Measurements from ENCODE around the gene SMURF1. TPM values are rescaled to one million over a fixed set of nuclear protein-coding genes. Genes with fewer than 3 reads are reported as not detected.

SMURF1 gene
- total RNA-seq, 1 donor from 2014 or later = 22.1 TPM

DNA sequence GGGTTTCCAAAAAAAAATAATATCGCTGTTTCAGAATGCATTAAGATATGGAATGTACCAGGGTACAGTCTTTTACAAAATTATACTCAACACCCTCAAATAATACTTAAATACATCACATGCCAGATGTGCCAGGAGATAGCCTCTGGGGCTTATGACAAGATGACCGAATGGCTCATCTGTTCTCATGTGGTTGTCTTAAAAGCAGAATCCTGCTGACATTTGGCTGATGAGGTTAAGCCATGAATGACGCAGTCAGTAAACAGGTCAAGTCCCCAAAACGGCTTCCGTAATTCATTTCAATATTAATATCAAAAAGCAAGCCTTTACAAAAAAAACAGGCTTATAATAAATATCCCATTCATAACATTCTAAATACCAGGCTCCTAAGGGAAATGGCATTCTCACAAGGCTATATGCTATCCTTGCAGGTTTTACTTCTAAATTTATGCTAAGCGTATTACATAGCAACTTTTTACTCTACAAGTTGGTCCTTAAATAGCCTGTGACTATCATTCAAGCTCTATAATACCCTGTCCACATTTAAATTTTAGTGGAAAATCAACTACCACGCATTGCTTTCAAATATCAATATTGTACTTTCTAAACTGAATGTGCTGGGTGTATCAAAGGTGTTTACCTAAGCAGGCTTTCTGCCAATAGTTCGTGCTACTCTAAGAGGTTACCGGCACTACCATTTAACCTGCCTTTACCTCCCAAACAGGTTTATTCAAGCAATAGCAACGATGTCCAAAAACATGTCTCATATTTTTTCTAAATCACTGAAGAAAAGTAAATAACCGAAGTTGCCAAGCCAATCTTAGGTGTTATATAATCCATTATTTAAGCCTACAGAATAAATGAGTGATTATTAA, 15.6 kb downstream of the SMURF1 start:
- H3K4me1 Mint-ChIP-seq (ENCODE audit: unreplicated experiment) = peaks cover 31% of the 10 kb centered on the region
- no peak for DNase-seq (ENCODE audit: extremely low spot score, unreplicated experiment)
- H3K9me3 Mint-ChIP-seq = peaks cover 4% of the 10 kb centered on the region
- peaks cover 3% of the 10 kb centered on the region for H3K36me3 Mint-ChIP-seq
- H3K27ac Mint-ChIP-seq = no peak overlapping the region
- TF ChIP-seq, protein P1, sequence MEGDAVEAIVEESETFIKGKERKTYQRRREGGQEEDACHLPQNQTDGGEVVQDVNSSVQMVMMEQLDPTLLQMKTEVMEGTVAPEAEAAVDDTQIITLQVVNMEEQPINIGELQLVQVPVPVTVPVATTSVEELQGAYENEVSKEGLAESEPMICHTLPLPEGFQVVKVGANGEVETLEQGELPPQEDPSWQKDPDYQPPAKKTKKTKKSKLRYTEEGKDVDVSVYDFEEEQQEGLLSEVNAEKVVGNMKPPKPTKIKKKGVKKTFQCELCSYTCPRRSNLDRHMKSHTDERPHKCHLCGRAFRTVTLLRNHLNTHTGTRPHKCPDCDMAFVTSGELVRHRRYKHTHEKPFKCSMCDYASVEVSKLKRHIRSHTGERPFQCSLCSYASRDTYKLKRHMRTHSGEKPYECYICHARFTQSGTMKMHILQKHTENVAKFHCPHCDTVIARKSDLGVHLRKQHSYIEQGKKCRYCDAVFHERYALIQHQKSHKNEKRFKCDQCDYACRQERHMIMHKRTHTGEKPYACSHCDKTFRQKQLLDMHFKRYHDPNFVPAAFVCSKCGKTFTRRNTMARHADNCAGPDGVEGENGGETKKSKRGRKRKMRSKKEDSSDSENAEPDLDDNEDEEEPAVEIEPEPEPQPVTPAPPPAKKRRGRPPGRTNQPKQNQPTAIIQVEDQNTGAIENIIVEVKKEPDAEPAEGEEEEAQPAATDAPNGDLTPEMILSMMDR (conservative IDR thresholded peaks at IDR 0.05) = no peak
- peak overlapping the region; percentile 18 for H3K4me3 Mint-ChIP-seq
- no peaks in the 10 kb centered on the region for H3K27me3 Mint-ChIP-seq

- TF ChIP-seq, protein P1 (conservative IDR thresholded peaks at IDR 0.05) = no peak
- Mint-ChIP-seq H3K9me3 (peaks cover 4% of the 10 kb centered on the region), H3K4me3 (no peak overlapping the region), H3K36me3 (peaks cover 3% of the 10 kb centered on the region), H3K27me3 (no peaks in the 10 kb centered on the region), H3K4me1 (ENCODE audit: unreplicated experiment) (peaks cover 24% of the 10 kb centered on the region), H3K27ac (no peak overlapping the region)
- no peak for DNase-seq (ENCODE audit: extremely low spot score, unreplicated experiment)
Measured at GRCh38 chr7:99127636-99128035, 16.3 kb downstream of the SMURF1 start.

- Mint-ChIP-seq H3K9me3 (peaks cover 4% of the 10 kb centered on the region), H3K27ac (peak overlapping the region; percentile 63), H3K27me3 (no peaks in the 10 kb centered on the region), H3K36me3 (peaks cover 3% of the 10 kb centered on the region), H3K4me3 (no peak overlapping the region), H3K4me1 (ENCODE audit: unreplicated experiment) (peaks cover 18% of the 10 kb centered on the region)
- TF ChIP-seq, protein P1 (conservative IDR thresholded peaks at IDR 0.05) = no peak
- no peak for DNase-seq (ENCODE audit: extremely low spot score, unreplicated experiment)
Measured at GRCh38 chr7:99126921-99127553, 16.9 kb downstream of the SMURF1 start.

DNA sequence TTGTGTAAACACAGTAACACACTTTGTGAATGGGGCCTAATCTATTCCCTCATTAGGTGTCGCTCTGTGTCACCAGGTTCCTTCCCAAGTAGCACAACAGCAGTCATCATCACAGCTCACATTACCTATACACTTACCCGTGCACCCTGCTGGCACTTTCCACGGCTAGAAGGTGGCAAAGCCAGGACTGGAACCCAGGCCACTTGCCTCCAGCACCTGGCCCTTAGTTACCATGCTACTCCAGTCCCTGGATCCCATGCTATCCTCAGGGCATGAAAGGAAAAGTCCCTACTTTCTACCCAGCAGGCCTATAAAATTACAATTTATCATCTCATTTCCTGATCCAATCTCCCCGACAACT, 18.4 kb downstream of the SMURF1 start:
- Mint-ChIP-seq H3K4me1 (ENCODE audit: unreplicated experiment) (peaks cover 25% of the 10 kb centered on the region), H3K36me3 (peaks cover 7% of the 10 kb centered on the region), H3K9me3 (peaks cover 4% of the 10 kb centered on the region), H3K27me3 (no peaks in the 10 kb centered on the region), H3K4me3 (no peak overlapping the region), H3K27ac (peak overlapping the region; percentile 14)
- no peak for DNase-seq (ENCODE audit: extremely low spot score, unreplicated experiment)
- TF ChIP-seq, protein P1 (conservative IDR thresholded peaks at IDR 0.05) = no peak

- Mint-ChIP-seq H3K36me3 (peaks cover 12% of the 10 kb centered on the region), H3K27ac (peak overlapping the region; percentile 77), H3K4me3 (peak overlapping the region; percentile 56), H3K9me3 (peaks cover 4% of the 10 kb centered on the region), H3K27me3 (no peaks in the 10 kb centered on the region), H3K4me1 (ENCODE audit: unreplicated experiment) (peaks cover 29% of the 10 kb centered on the region)
- TF ChIP-seq, protein P1 (conservative IDR thresholded peaks at IDR 0.05) = no peak
- no peak for DNase-seq (ENCODE audit: extremely low spot score, unreplicated experiment)
Measured at GRCh38 chr7:99124751-99125504, 19.0 kb downstream of the SMURF1 start.
